Progenitor cell of endocrine pancreas (in vitro differentiated cells): Measurements from ENCODE around the gene CHCHD3. TPM values are rescaled to one million over a fixed set of nuclear protein-coding genes. Genes with fewer than 3 reads are reported as not detected.

Experiments
- DNase-seq: peaks from one replicate; pipeline ENCODE4 v3.0.0; 2021; ENCODE audit warnings: low spot score; ENCODE audit not compliant: unreplicated experiment
- H3K27ac Mint-ChIP-seq: 2 replicates; pipeline ENCODE4 v1.8.0; 2021; ENCODE audit warnings: mild to moderate bottlenecking, moderate library complexity, mixed read lengths
- H3K27me3 Mint-ChIP-seq: 2 replicates; pipeline ENCODE4 v1.8.0; 2021; ENCODE audit warnings: mixed read lengths
- H3K36me3 Mint-ChIP-seq: 2 replicates; pipeline ENCODE4 v1.8.0; 2022; ENCODE audit warnings: mixed read lengths; ENCODE audit not compliant: insufficient read depth
- H3K4me1 Mint-ChIP-seq: 2 replicates; pipeline ENCODE4 v1.8.0; 2021; ENCODE audit warnings: low read depth, mixed read lengths
- H3K4me3 Mint-ChIP-seq: 2 replicates; pipeline ENCODE4 v1.8.0; 2021; ENCODE audit warnings: low read depth, mild to moderate bottlenecking, moderate library complexity, mixed read lengths
- H3K9me3 Mint-ChIP-seq: 2 replicates; pipeline ENCODE4 v1.8.0; 2021; ENCODE audit warnings: low read depth, mixed read lengths
- CTCF ChIP-seq: fragments of 200-600 bp; sonication (generic); IDR thresholded peaks from one replicate; pipeline ENCODE4 v1.5.0; 2021; ENCODE audit warnings: antibody characterized with exemption, mild to moderate bottlenecking; ENCODE audit not compliant: unreplicated experiment
- total RNA-seq: library from RNA; stranded (reverse); gene quantifications from 2 replicates; pipeline ENCODE4 v1.2.1, GENCODE V29; 2021

CHCHD3 gene
- total RNA-seq, 1 donor from 2014 or later = 67.3 TPM

- Mint-ChIP-seq H3K36me3 (peaks cover 8% of the 10 kb centered on the region), H3K27ac (no peak overlapping the region), H3K9me3 (peaks cover 12% of the 10 kb centered on the region), H3K4me1 (peaks cover 15% of the 10 kb centered on the region), H3K4me3 (no peak overlapping the region), H3K27me3 (no peaks in the 10 kb centered on the region)
- no peak for TF ChIP-seq CTCF
- no peak for DNase-seq
Observed at GRCh38 chr7:132859199-132859598, 222.7 kb downstream of the CHCHD3 start.

GRCh38 chr7:132858760-132859159 lies 223.1 kb downstream of the CHCHD3 start:
- H3K36me3 Mint-ChIP-seq = peaks cover 4% of the 10 kb centered on the region
- no peak overlapping the region for H3K4me3 Mint-ChIP-seq
- H3K4me1 Mint-ChIP-seq = peaks cover 15% of the 10 kb centered on the region
- peaks cover 7% of the 10 kb centered on the region for H3K9me3 Mint-ChIP-seq
- no peak overlapping the region for H3K27ac Mint-ChIP-seq
- no peaks in the 10 kb centered on the region for H3K27me3 Mint-ChIP-seq
- TF ChIP-seq CTCF = no peak
- no peak for DNase-seq

GRCh38 chr7:132858251-132858650 lies 223.6 kb downstream of the CHCHD3 start:
- H3K4me3 Mint-ChIP-seq = no peak overlapping the region
- H3K9me3 Mint-ChIP-seq = peaks cover 6% of the 10 kb centered on the region
- no peak for DNase-seq
- no peak for TF ChIP-seq CTCF
- no peak overlapping the region for H3K27ac Mint-ChIP-seq
- no peaks in the 10 kb centered on the region for H3K27me3 Mint-ChIP-seq
- H3K4me1 Mint-ChIP-seq = peaks cover 15% of the 10 kb centered on the region
- H3K36me3 Mint-ChIP-seq = peaks cover 5% of the 10 kb centered on the region

- Mint-ChIP-seq H3K36me3 (peaks cover 5% of the 10 kb centered on the region), H3K9me3 (peaks cover under 1% of the 10 kb centered on the region), H3K27me3 (no peaks in the 10 kb centered on the region), H3K4me1 (peaks cover 15% of the 10 kb centered on the region), H3K27ac (no peak overlapping the region), H3K4me3 (no peak overlapping the region)
- TF ChIP-seq CTCF = no peak
- no peak for DNase-seq
Observed at GRCh38 chr7:132857703-132858102, 224.2 kb downstream of the CHCHD3 start.

- no peak for TF ChIP-seq CTCF
- Mint-ChIP-seq H3K4me1 (peaks cover 15% of the 10 kb centered on the region), H3K4me3 (no peak overlapping the region), H3K36me3 (peaks cover 8% of the 10 kb centered on the region), H3K27ac (no peak overlapping the region), H3K9me3 (no peaks in the 10 kb centered on the region), H3K27me3 (no peaks in the 10 kb centered on the region)
- no peak for DNase-seq
Observed at GRCh38 chr7:132857031-132857430, 224.9 kb downstream of the CHCHD3 start.
